ENCODE measurements around the gene FGD2. TPM values are rescaled to one million over a fixed set of nuclear protein-coding genes. Genes with fewer than 3 reads are reported as not detected.

The FGD2 gene
- polyA plus RNA-seq, 1 donor from 2014 or later = not detected

- H2AFZ ChIP-seq (ENCODE audit: low read depth, low read length) = no peak overlapping the region
- no peak overlapping the region for H3K4me2 ChIP-seq (ENCODE audit: low read length)
- H3K4me3 ChIP-seq (ENCODE audit: low read length) = no peak overlapping the region
- no peaks in the 10 kb centered on the region for H3K9me3 ChIP-seq (ENCODE audit: low read length)
- no peak overlapping the region for H3K27ac ChIP-seq (ENCODE audit: low read length)
- H3K9ac ChIP-seq (ENCODE audit: low read length) = no peak overlapping the region
- no peaks in the 10 kb centered on the region for H3K36me3 ChIP-seq (ENCODE audit: insufficient read depth, low read length)
- no peaks in the 10 kb centered on the region for H3K27me3 ChIP-seq (ENCODE audit: insufficient read depth, low read depth, low read length)
- H3F3A ChIP-seq (ENCODE audit: insufficient read depth, low read length, poor library complexity, severe bottlenecking) = no peaks in the 10 kb centered on the region
- H4K20me1 ChIP-seq (ENCODE audit: insufficient read depth) = no peaks in the 10 kb centered on the region
- TF ChIP-seq RAD21 (conservative IDR thresholded peaks at IDR 0.05) (no peak), POLR2AphosphoS5 (IDR thresholded peaks at IDR 0.05) (no peak)
- no peaks in the 10 kb centered on the region for H3K9me2 ChIP-seq (ENCODE audit: insufficient read depth, low read length)
- H3K79me2 ChIP-seq (replicated peaks; ENCODE audit: insufficient read depth, low read length) = no peaks in the 10 kb centered on the region
These were observed 1.4 kb downstream of the FGD2 start for GRCh38 chr6:37006793-37007339.

- no peaks in the 10 kb centered on the region for H4K20me1 ChIP-seq (ENCODE audit: insufficient read depth)
- H3K9ac ChIP-seq (ENCODE audit: low read length) = no peak overlapping the region
- no peaks in the 10 kb centered on the region for H3K9me3 ChIP-seq (ENCODE audit: low read length)
- H3K4me3 ChIP-seq (ENCODE audit: low read length) = no peak overlapping the region
- no peak overlapping the region for H2AFZ ChIP-seq (ENCODE audit: low read depth, low read length)
- H3K36me3 ChIP-seq (ENCODE audit: insufficient read depth, low read length) = no peaks in the 10 kb centered on the region
- no peak overlapping the region for H3K27ac ChIP-seq (ENCODE audit: low read length)
- H3K9me2 ChIP-seq (ENCODE audit: insufficient read depth, low read length) = no peaks in the 10 kb centered on the region
- TF ChIP-seq CTCF (IDR thresholded peaks at IDR 0.05; ENCODE audit: poor library complexity, severe bottlenecking) (no peak), RAD21 (conservative IDR thresholded peaks at IDR 0.05) (no peak), POLR2AphosphoS5 (IDR thresholded peaks at IDR 0.05) (no peak), SMC3 (conservative IDR thresholded peaks at IDR 0.05; ENCODE audit: poor library complexity) (no peak), TAF1 (IDR thresholded peaks at IDR 0.05; ENCODE audit: low read depth) (no peak), EP300 (conservative IDR thresholded peaks at IDR 0.05; ENCODE audit: poor library complexity, severe bottlenecking) (no peak), EZH2 (IDR thresholded peaks at IDR 0.05; ENCODE audit: borderline replicate concordance, insufficient read depth, low read length, poor library complexity, severe bottlenecking) (no peak), MXI1 (conservative IDR thresholded peaks at IDR 0.05; ENCODE audit: poor library complexity, severe bottlenecking) (no peak), REST (IDR thresholded peaks at IDR 0.05; ENCODE audit: borderline replicate concordance) (no peak)
- no peak overlapping the region for H3K4me2 ChIP-seq (ENCODE audit: low read length)
- no peaks in the 10 kb centered on the region for H3K79me2 ChIP-seq (replicated peaks; ENCODE audit: insufficient read depth, low read length)
- no peaks in the 10 kb centered on the region for H3K27me3 ChIP-seq (ENCODE audit: insufficient read depth, low read depth, low read length)
- H3F3A ChIP-seq (ENCODE audit: insufficient read depth, low read length, poor library complexity, severe bottlenecking) = no peaks in the 10 kb centered on the region
These were observed 2.0 kb downstream of the FGD2 start for GRCh38 chr6:37007340-37008043.

All from neural cell (in vitro differentiated cells).